Neural cell (in vitro differentiated cells): ENCODE data around the gene TMEM117.

Source experiments
- CTCF ChIP-seq: fragments of 450-650 bp; IDR thresholded peaks from 2 replicates; pipeline ENCODE4 v1.5.1; 2014; ENCODE audit warnings: antibody characterized with exemption, mild to moderate bottlenecking, moderate library complexity; ENCODE audit not compliant: poor library complexity, severe bottlenecking
- EP300 ChIP-seq: fragments of 450-650 bp; conservative IDR thresholded peaks from 2 replicates; pipeline ENCODE4 v1.6.1; 2014; ENCODE audit warnings: antibody characterized with exemption, mild to moderate bottlenecking, moderate library complexity; ENCODE audit not compliant: poor library complexity, severe bottlenecking
- EZH2 ChIP-seq: fragments of 200-600, 300-800 bp; shearing (Covaris generic), sonication (generic); IDR thresholded peaks from 2 replicates; pipeline ENCODE4 v1.6.1; 2014; ENCODE audit warnings: antibody characterized with exemption, low read length, borderline replicate concordance, mild to moderate bottlenecking; ENCODE audit not compliant: insufficient read depth, poor library complexity, severe bottlenecking
- MXI1 ChIP-seq: fragments of 450-650 bp; conservative IDR thresholded peaks from 2 replicates; pipeline ENCODE4 v1.6.1; 2014; ENCODE audit warnings: antibody characterized with exemption, mild to moderate bottlenecking; ENCODE audit not compliant: poor library complexity, severe bottlenecking
- POLR2AphosphoS5 ChIP-seq: IDR thresholded peaks from 2 replicates; pipeline ENCODE4 v1.6.1; 2012
- RAD21 ChIP-seq: fragments of 450-650 bp; conservative IDR thresholded peaks from 2 replicates; pipeline ENCODE4 v1.6.1; 2014; ENCODE audit warnings: antibody characterized with exemption, mild to moderate bottlenecking, moderate library complexity
- REST ChIP-seq: IDR thresholded peaks from 2 replicates; pipeline ENCODE4 v1.6.1; 2012; ENCODE audit warnings: borderline replicate concordance
- TAF1 ChIP-seq: IDR thresholded peaks from 2 replicates; pipeline ENCODE4 v1.6.1; 2012; ENCODE audit warnings: low read depth

- TF ChIP-seq CTCF (no peak), MXI1 (no peak), TAF1 (no peak), EP300 (no peak), EZH2 (no peak), REST (no peak), RAD21 (no peak), POLR2AphosphoS5 (no peak)
These were observed 38.2 kb upstream of the TMEM117 start for GRCh38 chr12:43797561-43798217.
